Kidney (tissue), 14 donors: ENCODE data around the gene SEMA5A. TPM values are rescaled to one million over a fixed set of nuclear protein-coding genes. Genes with fewer than 3 reads are reported as not detected.
"Not testable (repeated sequence)": the region's sequence is repeated elsewhere in the genome, so short reads cannot be mapped to it uniquely, and the experiment has no call there.

Source experiments
- DNase-seq, 5 donors: peaks; one replicate each; pipeline ENCODE4 v3.0.0-alpha.2; 2013 to 2020
- FAIRE-seq: peaks from 2 replicates; lab custom pipeline; 2012; peaks lifted over from hg19 to GRCh38; lab: Jason Lieb, UNC
- H3K27ac ChIP-seq, 2 donors: one replicate each; pipeline ENCODE4 v1.7.0; 2013; ENCODE audit warnings: low read depth in 2 of 2, low read length in 2 of 2, inconsistent platforms in 1 of 2
- H3K27me3 ChIP-seq: one replicate; pipeline ENCODE4 v1.7.1; 2013; ENCODE audit warnings: low read length, inconsistent platforms; ENCODE audit not compliant: control insufficient read depth, insufficient read depth
- H3K36me3 ChIP-seq, 3 donors: one replicate each; pipeline versions ENCODE4 v1.7.0 to v1.7.1; 2013; ENCODE audit warnings: low read length in 3 of 3, control low read depth in 1 of 3, inconsistent platforms in 1 of 3; ENCODE audit not compliant: insufficient read depth in 3 of 3, control insufficient read depth in 2 of 3
- H3K4me1 ChIP-seq, 3 donors: one replicate each; pipeline versions ENCODE4 v1.7.0 to v1.7.1; 2013; ENCODE audit warnings: low read length in 3 of 3, inconsistent platforms in 1 of 3, low read depth in 1 of 3; ENCODE audit not compliant: control insufficient read depth in 2 of 3, insufficient read depth in 2 of 3
- H3K4me3 ChIP-seq, 3 donors: one replicate each; pipeline versions ENCODE4 v1.7.0 to v1.8.1; 2013; ENCODE audit warnings: low read length in 3 of 3, control low read depth in 1 of 3, inconsistent platforms in 1 of 3
- H3K9ac ChIP-seq, 3 donors: one replicate each; pipeline versions ENCODE4 v1.7.0 to v1.7.1; 2013; ENCODE audit warnings: low read length in 3 of 3, control low read depth in 1 of 3, inconsistent platforms in 1 of 3
- H3K9me3 ChIP-seq, 3 donors: one replicate each; pipeline versions ENCODE4 v1.7.0 to v1.7.1; 2013; ENCODE audit warnings: low read length in 3 of 3, control low read depth in 1 of 3, inconsistent platforms in 1 of 3; ENCODE audit not compliant: control insufficient read depth in 2 of 3, insufficient read depth in 1 of 3
- intact Hi-C: fragments of 100-400 bp; cut with DNase I; formaldehyde crosslinking; loops from one replicate; pipeline ENCODE4 v1.11.1; 2022
- polyA plus RNA-seq: library from polyadenylated mRNA; stranded (reverse); fragments of 350-450 nt; fragmentation: Illumina TruSeq; extraction: RNeasy Lipid Tissue Mini Kit (QIAGEN cat#74804); gene quantifications from one replicate; pipeline ENCODE4 v1.2.3, GENCODE V29; 2014; ENCODE audit warnings: low read depth, low replicate concordance; ENCODE audit not compliant: insufficient read depth
- total RNA-seq: library from RNA; stranded (reverse); fragmentation: NEBNext Ultra II Directional; extraction: Animal tissue kit (Norgen Biotek cat#: 25700); gene quantifications from one replicate; pipeline ENCODE4 v1.2.1, GENCODE V29; 2021
- TF ChIP-seq, protein P1 (sequence below): IDR thresholded peaks from 3 replicates; pipeline ENCODE4 v1.5.1; 2012; ENCODE audit warnings: mild to moderate bottlenecking, moderate library complexity, borderline replicate concordance; ENCODE audit not compliant: insufficient read depth; ENCODE audit errors: extremely low read depth
- donor health status: control.
- donor health status: control.
- donor health status: control.
- donor health status: control.
- donor health status: control.
- donor health status: DM: yes; HTN: yes; CAD: no.
- donor health status: Normal renal cell carcinoma (clear cell type).

SEMA5A gene
- total and polyA plus RNA-seq, 2 donors from 2014 or later = 7.9 to 23.3 TPM

DNA sequence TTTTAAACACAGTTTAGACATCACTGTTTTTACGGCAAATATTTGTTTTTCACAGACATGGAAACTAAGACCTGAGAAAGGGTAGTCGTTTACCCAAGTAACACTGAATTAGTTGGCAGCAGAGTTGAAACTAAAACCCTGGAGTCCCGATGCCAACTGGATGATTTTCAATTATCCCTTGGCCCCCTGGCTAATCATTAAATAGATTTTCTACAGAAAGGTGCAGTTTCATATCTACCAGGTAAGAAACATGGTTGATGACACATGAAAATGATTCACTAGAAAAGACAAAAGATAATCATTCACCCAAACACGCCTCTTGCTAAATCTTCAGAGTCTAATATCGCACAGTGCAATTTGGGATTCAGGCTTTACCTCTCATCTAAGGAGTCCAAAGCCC lies 136.9 kb downstream of the SEMA5A start:
- Histone ChIP-seq H3K27me3 (no peaks in the 10 kb centered on the region), H3K9ac (peak overlapping the region in 1 of 3 donors; percentile 49), H3K4me3 (peak overlapping the region; percentile 14 to 48 (median 43)), H3K9me3 (no peaks in the 10 kb centered on the region), H3K27ac (peak overlapping the region; percentile 89 to 92), H3K4me1 (peaks cover 0 to 6% (median 4%) of the 10 kb centered on the region in 3 donors), H3K36me3 (no peaks in the 10 kb centered on the region)
- FAIRE-seq (no peak), DNase-seq (peak in 1 of 5 donors; percentile 36)
- intact Hi-C loops = no loop called here
- TF ChIP-seq, protein P1, sequence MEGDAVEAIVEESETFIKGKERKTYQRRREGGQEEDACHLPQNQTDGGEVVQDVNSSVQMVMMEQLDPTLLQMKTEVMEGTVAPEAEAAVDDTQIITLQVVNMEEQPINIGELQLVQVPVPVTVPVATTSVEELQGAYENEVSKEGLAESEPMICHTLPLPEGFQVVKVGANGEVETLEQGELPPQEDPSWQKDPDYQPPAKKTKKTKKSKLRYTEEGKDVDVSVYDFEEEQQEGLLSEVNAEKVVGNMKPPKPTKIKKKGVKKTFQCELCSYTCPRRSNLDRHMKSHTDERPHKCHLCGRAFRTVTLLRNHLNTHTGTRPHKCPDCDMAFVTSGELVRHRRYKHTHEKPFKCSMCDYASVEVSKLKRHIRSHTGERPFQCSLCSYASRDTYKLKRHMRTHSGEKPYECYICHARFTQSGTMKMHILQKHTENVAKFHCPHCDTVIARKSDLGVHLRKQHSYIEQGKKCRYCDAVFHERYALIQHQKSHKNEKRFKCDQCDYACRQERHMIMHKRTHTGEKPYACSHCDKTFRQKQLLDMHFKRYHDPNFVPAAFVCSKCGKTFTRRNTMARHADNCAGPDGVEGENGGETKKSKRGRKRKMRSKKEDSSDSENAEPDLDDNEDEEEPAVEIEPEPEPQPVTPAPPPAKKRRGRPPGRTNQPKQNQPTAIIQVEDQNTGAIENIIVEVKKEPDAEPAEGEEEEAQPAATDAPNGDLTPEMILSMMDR = no peak

DNA sequence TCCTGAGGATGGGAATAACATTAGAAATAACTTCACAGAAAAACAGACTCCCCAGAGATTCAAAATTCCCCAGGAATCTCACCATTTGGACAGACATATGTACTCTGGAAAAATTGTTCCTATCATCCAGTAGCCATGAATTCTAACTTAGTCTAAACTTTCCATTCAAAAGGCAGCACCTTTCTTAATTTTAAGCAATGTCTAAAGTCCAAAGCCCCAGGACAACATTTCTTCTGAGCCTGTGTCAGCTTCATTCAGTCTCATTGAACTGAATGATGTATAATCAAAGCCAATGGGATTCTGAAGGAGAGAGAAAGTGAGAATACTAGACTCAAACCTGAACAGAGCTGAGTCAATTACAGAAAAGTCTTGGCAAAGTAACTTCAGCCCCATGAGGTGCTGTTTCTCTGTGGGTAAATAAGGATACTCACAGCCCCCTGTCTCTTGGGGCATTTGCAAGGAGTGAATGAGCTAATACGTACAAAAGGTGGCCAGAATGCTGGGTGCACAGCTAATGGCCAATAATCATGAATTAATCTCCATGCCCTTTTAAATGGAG lies 140.6 kb downstream of the SEMA5A start:
- TF ChIP-seq, protein P1 = no peak
- FAIRE-seq (no peak), DNase-seq (no peak)
- no peaks in the 10 kb centered on the region for H3K27me3 ChIP-seq
- no peak overlapping the region for H3K9ac ChIP-seq
- no peaks in the 10 kb centered on the region for H3K9me3 ChIP-seq
- peaks cover 0 to 6% (median 4%) of the 10 kb centered on the region in 3 donors for H3K4me1 ChIP-seq
- H3K36me3 ChIP-seq = no peaks in the 10 kb centered on the region
- H3K27ac ChIP-seq = no peak overlapping the region
- intact Hi-C loops = no loop called here
- no peak overlapping the region for H3K4me3 ChIP-seq

DNA sequence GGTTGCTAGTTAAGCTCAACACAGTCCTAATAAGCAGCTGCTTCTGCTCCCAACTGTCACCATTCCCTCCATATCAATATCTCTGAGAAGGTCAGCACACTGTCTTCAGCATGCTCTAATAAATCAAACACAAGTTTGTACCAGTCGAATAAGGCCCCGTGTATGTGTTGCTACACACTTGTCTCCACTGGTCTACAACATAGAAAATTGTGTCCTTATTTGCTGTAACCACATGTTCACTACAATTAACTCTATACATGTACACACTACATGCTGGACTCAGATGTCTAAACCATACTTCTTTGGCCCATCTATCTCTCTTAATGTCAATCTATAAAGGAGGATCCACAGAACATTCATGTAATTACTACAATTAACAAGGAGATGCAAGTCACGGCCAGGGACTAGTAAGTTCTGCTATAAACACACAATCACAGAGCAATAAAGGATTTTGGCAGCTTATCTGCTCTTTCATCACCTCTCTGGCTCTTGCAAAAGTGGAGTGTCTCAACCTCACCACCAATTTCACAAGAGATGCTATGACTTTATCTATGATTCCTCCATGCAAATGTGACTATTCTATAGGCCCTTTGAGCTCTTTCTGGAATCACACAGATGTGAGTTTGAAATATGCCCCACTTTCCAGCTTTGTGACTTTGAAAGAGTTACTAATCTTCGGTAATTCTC lies 143.9 kb downstream of the SEMA5A start:
- Histone ChIP-seq H3K4me1 (peaks cover 0 to 6% (median 0%) of the 10 kb centered on the region in 3 donors), H3K36me3 (no peaks in the 10 kb centered on the region), H3K9ac (no peak overlapping the region), H3K4me3 (no peak overlapping the region), H3K27me3 (no peaks in the 10 kb centered on the region), H3K27ac (no peak overlapping the region), H3K9me3 (no peaks in the 10 kb centered on the region)
- intact Hi-C loops = no loop called here
- TF ChIP-seq, protein P1 = no peak
- DNase-seq (no peak), FAIRE-seq (no peak)

DNA sequence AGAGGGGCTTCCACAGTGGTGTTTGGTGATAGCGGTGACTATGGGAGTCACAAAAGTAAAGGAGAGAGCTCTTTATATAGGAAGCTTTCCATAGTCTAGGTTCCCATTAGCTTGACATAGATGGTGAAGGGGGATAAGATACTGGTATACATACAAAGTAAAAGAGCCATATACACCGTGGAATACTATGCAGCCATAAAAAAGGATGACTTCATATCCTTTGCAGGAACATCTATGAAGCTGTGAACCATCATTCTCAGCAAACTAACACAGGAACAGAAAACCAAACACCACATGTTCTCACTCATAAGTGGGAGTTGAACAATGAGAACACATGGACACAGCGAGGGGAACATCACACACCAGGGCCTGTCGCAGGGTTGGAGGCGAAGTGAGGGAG lies 146.1 kb downstream of the SEMA5A start:
- H3K36me3 ChIP-seq, H3K9me3 ChIP-seq, DNase-seq, H3K4me1 ChIP-seq, H3K27me3 ChIP-seq, FAIRE-seq, intact Hi-C loops, H3K9ac ChIP-seq, H3K27ac ChIP-seq, H3K4me3 ChIP-seq: not testable (repeated sequence)
